Upper lobe of left lung (tissue), 6 donors: Measurements from ENCODE around the gene NKAIN4. TPM values are rescaled to one million over a fixed set of nuclear protein-coding genes. Genes with fewer than 3 reads are reported as not detected.
A peak's percentile ranks its signal among the peaks of the same experiment; 100 is the strongest.

Experiments used
- ATAC-seq, 2 donors: fragments of 200-7000 bp; cut with Tn5 transposase; one replicate each; pipeline ENCODE4 v1.9.1; 2022; ENCODE audit warnings: mild to moderate bottlenecking in 2 of 2, moderate library complexity in 2 of 2; ENCODE audit not compliant: low FRiP score in 2 of 2
- DNase-seq, 2 donors: peaks; one replicate each; pipeline ENCODE4 v3.0.0-alpha.2; 2019 to 2020
- H3K27ac ChIP-seq, 4 donors: fragments of 200-600 bp; sonication (generic); one replicate each; pipeline ENCODE4 v1.5.1; 2016 to 2019
- H3K27me3 ChIP-seq, 4 donors: fragments of 200-600 bp; sonication (generic); one replicate each; pipeline ENCODE4 v1.5.1; 2017 to 2019
- H3K36me3 ChIP-seq, 4 donors: fragments of 200-600 bp; sonication (generic); one replicate each; pipeline ENCODE4 v1.5.1; 2016 to 2019
- H3K4me1 ChIP-seq, 4 donors: fragments of 200-600 bp; sonication (generic); one replicate each; pipeline ENCODE4 v1.5.1; 2018 to 2019
- H3K4me3 ChIP-seq, 4 donors: fragments of 200-600 bp; sonication (generic); one replicate each; pipeline ENCODE4 v1.5.1; 2017 to 2019; ENCODE audit warnings: mild to moderate bottlenecking in 2 of 4, moderate library complexity in 1 of 4
- H3K9me3 ChIP-seq, 4 donors: fragments of 200-600 bp; sonication (generic); one replicate each; pipeline ENCODE4 v1.5.1; 2018 to 2019
- CTCF ChIP-seq, 6 experiments: fragments of 450-650 bp in 4 of 6; fragments of 200-600 bp in 2 of 6; sonication (generic) in 2 of 6; IDR thresholded peaks; one replicate each; pipeline ENCODE4 v1.5.1; 2016 to 2019; ENCODE audit warnings: antibody characterized with exemption in 6 of 6
- EP300 ChIP-seq, 4 donors: sonication (generic); formaldehyde crosslinking; IDR thresholded peaks; one replicate each; pipeline ENCODE4 v1.5.1; 2017; ENCODE audit warnings: antibody characterized with exemption in 4 of 4, control low read depth in 2 of 4
- POLR2A ChIP-seq, 4 donors: fragments of 450-650 bp; IDR thresholded peaks; one replicate each; pipeline ENCODE4 v1.5.1; 2016 to 2017; ENCODE audit warnings: antibody characterized with exemption in 4 of 4, mild to moderate bottlenecking in 2 of 4
- POLR2AphosphoS5 ChIP-seq, 2 donors: sonication (generic); formaldehyde crosslinking; IDR thresholded peaks; one replicate each; pipeline ENCODE4 v1.5.1; 2017; ENCODE audit warnings: antibody characterized with exemption in 2 of 2
- WGBS, 2 donors: methylation state at CpG; one replicate each; pipeline ENCODE4 v1.1.5; 2017 to 2018; 5-methylcytosine and 5-hydroxymethylcytosine counted together
- total RNA-seq, 6 donors: library from RNA; depleted of rRNA in 4 of 6; stranded (reverse); fragments of >200 nt in 4 of 6; gene quantifications; one replicate each; pipeline versions ENCODE4 v1.1.0 to v1.2.1, GENCODE V29; 2016 to 2021
- donor health status: DM: no; HTN: no; CAD: no; lungs with moderate emphysema.
- donor health status: DM: no; HTN: yes; CAD: no; lungs with severe emphysema.

The NKAIN4 gene
- total RNA-seq, 6 donors from 2014 or later = 0.17 TPM; not detected in 5

GRCh38 chr20:63217706-63218105, 36.6 kb downstream of the NKAIN4 start:
- Histone ChIP-seq H3K36me3 (peaks cover 0 to 17% (median 9%) of the 10 kb centered on the region in 4 donors), H3K9me3 (no peaks in the 10 kb centered on the region), H3K4me1 (peaks cover 17 to 30% (median 27%) of the 10 kb centered on the region in 4 donors), H3K4me3 (no peak overlapping the region), H3K27me3 (no peaks in the 10 kb centered on the region), H3K27ac (no peak overlapping the region)
- no peak for DNase-seq
- 78 to 85% methylated on average over 4 to 7 of the region's 7 CpGs for WGBS, 2 donors
- TF ChIP-seq EP300 (IDR thresholded peaks at IDR 0.05) (no peak), CTCF (IDR thresholded peaks at IDR 0.05) (no peak), POLR2A (IDR thresholded peaks at IDR 0.05) (no peak), POLR2AphosphoS5 (IDR thresholded peaks at IDR 0.05) (no peak)
- ATAC-seq = no peak

- TF ChIP-seq POLR2A (IDR thresholded peaks at IDR 0.05) = no peak
- TF ChIP-seq EP300 (IDR thresholded peaks at IDR 0.05) = no peak
- no peak for TF ChIP-seq CTCF (IDR thresholded peaks at IDR 0.05)
- no peak for TF ChIP-seq POLR2AphosphoS5 (IDR thresholded peaks at IDR 0.05)
- no peak for ATAC-seq
- Histone ChIP-seq H3K9me3 (no peaks in the 10 kb centered on the region), H3K27ac (peak overlapping the region; percentile 86 to 93 (median 90)), H3K27me3 (no peaks in the 10 kb centered on the region), H3K4me3 (peak overlapping the region in 3 of 4 donors; percentile 94 to 100 (median 98)), H3K4me1 (peaks cover 25 to 38% (median 32%) of the 10 kb centered on the region in 4 donors), H3K36me3 (peaks cover 0 to 24% (median 15%) of the 10 kb centered on the region in 4 donors)
- WGBS, 2 donors = 83 to 85% methylated on average over 9 to 13 of the region's 13 CpGs
- no peak for DNase-seq
Observed at GRCh38 chr20:63216849-63217471, 37.3 kb downstream of the NKAIN4 start.

- H3K4me1 ChIP-seq = peaks cover 29 to 43% (median 33%) of the 10 kb centered on the region in 4 donors
- H3K27ac ChIP-seq = peak within 1 kb of the TSS; percentile 88 to 93 (median 90)
- WGBS, 2 donors = 0 to 2% methylated on average over 12 to 54 of the region's 96 CpGs
- DNase-seq (peak; percentile 98 to 99), ATAC-seq (peak; percentile 91 to 97)
- H3K4me3 ChIP-seq = peak within 1 kb of the TSS; percentile 92 to 100 (median 96)
- no peaks in the 10 kb centered on the region for H3K9me3 ChIP-seq
- H3K27me3 ChIP-seq = no peaks in the 10 kb centered on the region
- peak in 3 of 4 donors; percentile 53 to 86 (median 54) for TF ChIP-seq POLR2A (IDR thresholded peaks at IDR 0.05)
- no peak for TF ChIP-seq CTCF (IDR thresholded peaks at IDR 0.05)
- peak; percentile 66 to 85 for TF ChIP-seq POLR2AphosphoS5 (IDR thresholded peaks at IDR 0.05)
- peaks cover 2 to 31% (median 18%) of the 10 kb centered on the region in 4 donors for H3K36me3 ChIP-seq
Observed at GRCh38 chr20:63216041-63216848, 38.0 kb downstream of the NKAIN4 start, which contains the start of gene YTHDF1. TSS of gene YTHDF1 (minus strand) at chr20:63216131. CDS start at chr20:63215892, 239 bp downstream.

GRCh38 chr20:63215101-63216040, 38.9 kb downstream of the NKAIN4 start:
- 3 to 4% methylated on average over 32 to 44 of the region's 81 CpGs for WGBS, 2 donors
- H3K27me3 ChIP-seq = no peaks in the 10 kb centered on the region
- H3K9me3 ChIP-seq = no peaks in the 10 kb centered on the region
- peak in 1 of 2 donors; percentile 1 for ATAC-seq
- H3K4me1 ChIP-seq = peaks cover 29 to 50% (median 37%) of the 10 kb centered on the region in 4 donors
- peak overlapping the region; percentile 92 to 100 (median 96) for H3K4me3 ChIP-seq
- TF ChIP-seq POLR2AphosphoS5 (IDR thresholded peaks at IDR 0.05) = no peak
- peak in 3 of 6 experiments; percentile 17 to 45 (median 22) for TF ChIP-seq CTCF (IDR thresholded peaks at IDR 0.05)
- no peak for TF ChIP-seq EP300 (IDR thresholded peaks at IDR 0.05)
- peaks cover 4 to 40% (median 22%) of the 10 kb centered on the region in 4 donors for H3K36me3 ChIP-seq
- DNase-seq = peak in 1 of 2 donors; percentile 33
- H3K27ac ChIP-seq = peak overlapping the region; percentile 65 to 93 (median 88)
